H1 (cell line): ENCODE measurements around the gene COCH. TPM values are rescaled to one million over a fixed set of nuclear protein-coding genes. Genes with fewer than 3 reads are reported as not detected.
A peak's percentile ranks its signal among the peaks of the same experiment; 100 is the strongest.

ENCODE experiments used
- EZH2 ChIP-seq: fragments of 200-600 bp; sonication (generic); IDR thresholded peaks from 2 replicates; pipeline ENCODE4 v1.7.1; 2012; ENCODE audit warnings: low read depth, mild to moderate bottlenecking, moderate library complexity, low read length, inconsistent platforms; ENCODE audit not compliant: severe bottlenecking
- TBP ChIP-seq: IDR thresholded peaks from 2 replicates; pipeline ENCODE4 v1.6.1; 2011; ENCODE audit warnings: low read depth, low read length, improper control_type of control experiment
- TEAD4 ChIP-seq: IDR thresholded peaks from 2 replicates; pipeline ENCODE4 v1.6.1; 2012; ENCODE audit warnings: low read depth, low read length, inconsistent platforms, mixed read lengths
- polyA plus RNA-seq, 7 experiments: library from polyadenylated mRNA; depleted of rRNA in 3 of 7; stranded (reverse) in 5 of 7; unstranded in 2 of 7; fragments of >200 nt in 5 of 7; fragments of 200-250 nt in 2 of 7; gene quantifications; 1 replicate in 5 of 7; 2 replicates in 1 of 7; 4 replicates in 1 of 7; pipeline versions ENCODE4 v1.2.1 to v1.2.3, GENCODE V29; 2011 to 2013; ENCODE audit warnings: missing spikeins in 2 of 7, mixed read lengths in 2 of 7
- total RNA-seq: library from RNA; stranded (reverse); fragmentation: NEBNext Ultra II Directional; extraction: Animal tissue kit (Norgen Biotek cat#: 25700); gene quantifications from 2 replicates; pipeline ENCODE4 v1.2.1, GENCODE V29; 2021

COCH gene
- total and polyA plus RNA-seq, 2 of the 8 experiments (the other 6 are each of a cell fraction or from before 2014, with no cell fraction given), result 12.9 to 30.8 TPM

- TF ChIP-seq EZH2 (peak; percentile 76), TEAD4 (no peak), TBP (0 out of 2 replicates have a peak, but pooled peaks have one; percentile 14)
These were observed 834 bp downstream of the COCH start (continued) for GRCh38 chr14:30874999-30875787.
